Liver (tissue), 9 donors: ENCODE measurements around the gene TIAM2. TPM values are rescaled to one million over a fixed set of nuclear protein-coding genes. Genes with fewer than 3 reads are reported as not detected.

ENCODE experiments used
- DNase-seq: peaks from one replicate; pipeline ENCODE4 v3.0.0-alpha.2; 2017; ENCODE audit warnings: low spot score
- H3K27ac ChIP-seq, 2 donors: one replicate each; pipeline ENCODE4 v1.7.0; 2013; ENCODE audit warnings: inconsistent platforms in 2 of 2, low read length in 2 of 2, control low read depth in 1 of 2, low read depth in 1 of 2, mild to moderate bottlenecking in 1 of 2
- H3K27me3 ChIP-seq, 4 donors: one replicate each; pipeline versions ENCODE4 v1.6.1 to v1.7.0; 2013; ENCODE audit warnings: low read length in 3 of 4, inconsistent platforms in 1 of 4, mild to moderate bottlenecking in 1 of 4, moderate library complexity in 1 of 4; ENCODE audit not compliant: control insufficient read depth in 4 of 4, insufficient read depth in 4 of 4
- H3K36me3 ChIP-seq, 4 donors: one replicate each; pipeline versions ENCODE4 v1.6.1 to v1.7.0; 2013; ENCODE audit warnings: low read length in 3 of 4, mild to moderate bottlenecking in 3 of 4, low read depth in 1 of 4, moderate library complexity in 1 of 4; ENCODE audit not compliant: control insufficient read depth in 4 of 4, insufficient read depth in 3 of 4
- H3K4me1 ChIP-seq, 4 donors: one replicate each; pipeline versions ENCODE4 v1.6.1 to v1.7.0; 2013; ENCODE audit warnings: low read length in 3 of 4, mild to moderate bottlenecking in 3 of 4, moderate library complexity in 1 of 4; ENCODE audit not compliant: control insufficient read depth in 4 of 4, insufficient read depth in 4 of 4
- H3K4me3 ChIP-seq, 3 donors: one replicate each; pipeline versions ENCODE4 v1.6.1 to v1.7.0; 2013; ENCODE audit warnings: low read length in 3 of 3, control low read depth in 1 of 3, low read depth in 1 of 3, mild to moderate bottlenecking in 1 of 3
- H3K9ac ChIP-seq, 2 donors: one replicate each; pipeline ENCODE4 v1.7.0; 2013; ENCODE audit warnings: low read length in 2 of 2, mild to moderate bottlenecking in 2 of 2, moderate library complexity in 2 of 2, control low read depth in 1 of 2, low read depth in 1 of 2
- H3K9me3 ChIP-seq, 4 donors: one replicate each; pipeline versions ENCODE4 v1.6.1 to v1.7.0; 2013; ENCODE audit warnings: low read length in 3 of 4; ENCODE audit not compliant: control insufficient read depth in 4 of 4
- ATF3 ChIP-seq: IDR thresholded peaks from 2 replicates; pipeline ENCODE4 v1.6.1; 2016; ENCODE audit warnings: antibody characterized with exemption
- CTCF ChIP-seq: fragments of 150-350 bp; IDR thresholded peaks from 2 replicates; pipeline ENCODE4 v1.5.1; 2017; ENCODE audit warnings: improper control_type of control experiment, low read depth, low read length; ENCODE audit not compliant: missing input control
- EGR1 ChIP-seq, 2 donors: IDR thresholded peaks; 2 replicates each; pipeline ENCODE4 v1.6.1; 2016 to 2018; ENCODE audit warnings: antibody characterized with exemption in 2 of 2, low read depth in 2 of 2
- FOXA1 ChIP-seq: IDR thresholded peaks from 2 replicates; pipeline ENCODE4 v1.6.1; 2016; ENCODE audit warnings: antibody characterized with exemption
- FOXA2 ChIP-seq: IDR thresholded peaks from 2 replicates; pipeline ENCODE4 v1.6.1; 2016; ENCODE audit warnings: antibody characterized with exemption
- GABPA ChIP-seq, 2 donors: IDR thresholded peaks in 1 of 2; conservative IDR thresholded peaks in 1 of 2; 2 replicates each; pipeline ENCODE4 v1.6.1; 2016; ENCODE audit warnings: antibody characterized with exemption in 2 of 2, mild to moderate bottlenecking in 1 of 2, moderate library complexity in 1 of 2
- HNF4A ChIP-seq, 2 donors: conservative IDR thresholded peaks; 2 replicates each; pipeline ENCODE4 v1.6.1; 2016; ENCODE audit warnings: antibody characterized with exemption in 2 of 2, mild to moderate bottlenecking in 2 of 2
- HNF4G ChIP-seq: IDR thresholded peaks from 2 replicates; pipeline ENCODE4 v1.6.1; 2016; ENCODE audit warnings: antibody characterized with exemption
- JUND ChIP-seq, 2 donors: IDR thresholded peaks; 2 replicates each; pipeline ENCODE4 v1.6.1; 2016; ENCODE audit warnings: antibody characterized with exemption in 2 of 2
- MAX ChIP-seq: IDR thresholded peaks from 2 replicates; pipeline ENCODE4 v1.6.1; 2016; ENCODE audit warnings: antibody characterized with exemption
- RAD21 ChIP-seq, 2 donors: IDR thresholded peaks; 2 replicates each; pipeline ENCODE4 v1.6.1; 2016; ENCODE audit warnings: antibody characterized with exemption in 2 of 2, mild to moderate bottlenecking in 2 of 2
- REST ChIP-seq: IDR thresholded peaks from 2 replicates; pipeline ENCODE4 v1.6.1; 2016; ENCODE audit warnings: antibody characterized with exemption, mild to moderate bottlenecking
- RXRA ChIP-seq, 2 donors: IDR thresholded peaks; 2 replicates each; pipeline ENCODE4 v1.6.1; 2017 to 2018; ENCODE audit warnings: antibody characterized with exemption in 2 of 2, mild to moderate bottlenecking in 1 of 2
- TAF1 ChIP-seq: conservative IDR thresholded peaks from 2 replicates; pipeline ENCODE4 v1.6.1; 2016; ENCODE audit warnings: antibody characterized with exemption, mild to moderate bottlenecking
- YY1 ChIP-seq: IDR thresholded peaks from 2 replicates; pipeline ENCODE4 v1.6.1; 2016; ENCODE audit warnings: antibody characterized with exemption, mild to moderate bottlenecking
- ZBTB33 ChIP-seq: IDR thresholded peaks from 2 replicates; pipeline ENCODE4 v1.6.1; 2016; ENCODE audit warnings: antibody characterized with exemption
- WGBS: extraction: QIAGEN DNeasy Blood & Tissue Kit; methylation state at CpG from one replicate; pipeline ENCODE4 v1.1.7; 2013; 5-methylcytosine and 5-hydroxymethylcytosine counted together
- polyA plus RNA-seq, 2 donors: library from polyadenylated mRNA; stranded (reverse) in 1 of 2; unstranded in 1 of 2; fragments of 200-250 nt in 1 of 2; fragments of >200 nt in 1 of 2; fragmentation: Nextera tagmentation in 1 of 2; extraction: Ambion mirVana in 1 of 2; gene quantifications; one replicate each; pipeline versions ENCODE4 v1.2.1 to v1.2.3, GENCODE V29; 2013 to 2015
- total RNA-seq, 2 donors: library from RNA; depleted of rRNA; stranded (reverse); fragments of >200 nt; gene quantifications; one replicate each; pipeline ENCODE4 v1.2.3, GENCODE V29; 2014
- donor health status: healthy.
- donor health status: healthy.
- donor health status: healthy.
- donor health status: healthy.
- donor health status: healthy.

TIAM2 gene
- total and polyA plus RNA-seq, 4 donors = 0.62 to 3.7 (median 2.4) TPM

- TF ChIP-seq JUND (IDR thresholded peaks at IDR 0.05) (no peak), TAF1 (no peak), RAD21 (IDR thresholded peaks at IDR 0.05) (no peak), CTCF (no peak), HNF4G (no peak), FOXA1 (no peak), ZBTB33 (no peak), HNF4A (conservative IDR thresholded peaks at IDR 0.05) (no peak), MAX (no peak), GABPA (IDR thresholded peaks at IDR 0.05 in 1 of 2, conservative IDR thresholded peaks at IDR 0.05 in 1 of 2) (no peak), FOXA2 (no peak), YY1 (no peak), REST (no peak), RXRA (IDR thresholded peaks at IDR 0.05) (no peak)
- H3K9me3 ChIP-seq = no peaks in the 10 kb centered on the region
- H3K9ac ChIP-seq = no peak overlapping the region
- H3K36me3 ChIP-seq = peaks cover 0 to 34% (median 22%) of the 10 kb centered on the region in 4 donors
- H3K4me1 ChIP-seq = no peaks in the 10 kb centered on the region
- DNase-seq = no peak
- no peak overlapping the region for H3K27ac ChIP-seq
- H3K27me3 ChIP-seq = no peaks in the 10 kb centered on the region
- WGBS = 95% methylated on average over 4 of the region's 4 CpGs
- H3K4me3 ChIP-seq = no peak overlapping the region
Measured at GRCh38 chr6:155284775-155285174, 289.7 kb downstream of the TIAM2 start.

GRCh38 chr6:155287762-155288161, 292.6 kb downstream of the TIAM2 start:
- peaks cover 0 to 39% (median 20%) of the 10 kb centered on the region in 4 donors for H3K36me3 ChIP-seq

More at GRCh38 chr6:155287762-155288161, 292.6 kb downstream of the TIAM2 start:
- Histone ChIP-seq H3K9ac (no peak overlapping the region), H3K4me3 (no peak overlapping the region), H3K27me3 (no peaks in the 10 kb centered on the region), H3K27ac (no peak overlapping the region), H3K9me3 (no peaks in the 10 kb centered on the region), H3K4me1 (no peaks in the 10 kb centered on the region)
- TF ChIP-seq HNF4G = no peak
- no peak for TF ChIP-seq REST
- no peak for TF ChIP-seq HNF4A (conservative IDR thresholded peaks at IDR 0.05)
- no peak for TF ChIP-seq EGR1 (IDR thresholded peaks at IDR 0.05; ENCODE audit: low read depth in 2 of 2)
- TF ChIP-seq FOXA2 = no peak
- TF ChIP-seq ATF3 = no peak
- DNase-seq = no peak
- WGBS = 93% methylated on average over 2 of the region's 2 CpGs
